Activated T-helper 1 cell treated with anti-CD3 and anti-CD28 coated beads, Interleukin-12 subunit alpha, Interleukin-12 subunit beta, Interleukin-2, Interleukin-4 antibody, amounts not matched to agents 30 ng/mL and 10 ng/mL and 1 ng/mL, durations not matched to agents 14 hours and 24 hours and 36 hours (primary cell): ENCODE data around the gene FASN. TPM values are rescaled to one million over a fixed set of nuclear protein-coding genes. Genes with fewer than 3 reads are reported as not detected.
"Not testable (repeated sequence)": the region's sequence is repeated elsewhere in the genome, so short reads cannot be mapped to it uniquely, and the experiment has no call there.

Source experiments
- DNase-seq: peaks from one replicate; pipeline ENCODE4 v3.0.0; 2021; ENCODE audit warnings: low spot score
- H3K27ac Mint-ChIP-seq: one replicate; pipeline ENCODE4 v1.8.0; 2021; ENCODE audit warnings: mild to moderate bottlenecking, mixed read lengths
- H3K27me3 Mint-ChIP-seq: one replicate; pipeline ENCODE4 v1.8.0; 2022; ENCODE audit warnings: mild to moderate bottlenecking, moderate library complexity, mixed read lengths; ENCODE audit not compliant: insufficient read depth
- H3K36me3 Mint-ChIP-seq: one replicate; pipeline ENCODE4 v1.8.0; 2021; ENCODE audit warnings: low read depth, mixed read lengths
- H3K4me1 Mint-ChIP-seq: one replicate; pipeline ENCODE4 v1.8.0; 2021; ENCODE audit warnings: low read depth, mixed read lengths
- H3K4me3 Mint-ChIP-seq: one replicate; pipeline ENCODE4 v1.8.0; 2021; ENCODE audit warnings: mild to moderate bottlenecking, moderate library complexity, mixed read lengths
- H3K9me3 Mint-ChIP-seq: one replicate; pipeline ENCODE4 v1.8.0; 2021; ENCODE audit warnings: mixed read lengths
- intact Hi-C: fragments of 100-400 bp; cut with micrococcal nuclease; formaldehyde crosslinking; loops from one replicate; pipeline ENCODE4 v1.15.1; 2024
- total RNA-seq: library from RNA; stranded (reverse); gene quantifications from 2 replicates; pipeline ENCODE4 v1.2.3, GENCODE V29; 2022

The FASN gene
- total RNA-seq, 1 donor from 2014 or later = 421 TPM

- Mint-ChIP-seq H3K36me3 (peaks cover 8% of the 10 kb centered on the region), H3K4me1 (peaks cover 14% of the 10 kb centered on the region), H3K9me3 (no peaks in the 10 kb centered on the region), H3K27ac (no peak overlapping the region), H3K4me3 (peak overlapping the region; percentile 20), H3K27me3 (no peaks in the 10 kb centered on the region)
- intact Hi-C loops = no loop called here
- no peak for DNase-seq
Observed at GRCh38 chr17:82047379-82047778, 50.7 kb downstream of the FASN start.

GRCh38 chr17:82046903-82047302 lies 51.1 kb downstream of the FASN start:
- H3K27me3 Mint-ChIP-seq = no peaks in the 10 kb centered on the region

GRCh38 chr17:82045936-82046484 lies 52.0 kb downstream of the FASN start:
- Mint-ChIP-seq H3K27ac (no peak overlapping the region), H3K27me3 (no peaks in the 10 kb centered on the region), H3K9me3 (no peaks in the 10 kb centered on the region), H3K4me1 (peaks cover 14% of the 10 kb centered on the region), H3K36me3 (peaks cover 8% of the 10 kb centered on the region), H3K4me3 (no peak overlapping the region)
- no peak for DNase-seq
- intact Hi-C loops = no loop called here

More at GRCh38 chr17:82046903-82047302, 51.1 kb downstream of the FASN start:
- no peak for DNase-seq
- Mint-ChIP-seq H3K27ac (no peak overlapping the region), H3K4me1 (peaks cover 14% of the 10 kb centered on the region), H3K4me3 (no peak overlapping the region), H3K36me3 (peaks cover 8% of the 10 kb centered on the region), H3K9me3 (no peaks in the 10 kb centered on the region)
- intact Hi-C loops = no loop called here

- peaks cover 14% of the 10 kb centered on the region for H3K4me1 Mint-ChIP-seq
- no peak overlapping the region for H3K4me3 Mint-ChIP-seq
- H3K36me3 Mint-ChIP-seq = peaks cover 5% of the 10 kb centered on the region
- no peaks in the 10 kb centered on the region for H3K9me3 Mint-ChIP-seq
- peaks cover 2% of the 10 kb centered on the region for H3K27me3 Mint-ChIP-seq
- no peak overlapping the region for H3K27ac Mint-ChIP-seq
- intact Hi-C loops = no loop called here
- DNase-seq = no peak
Observed at GRCh38 chr17:82043507-82043906, 54.5 kb downstream of the FASN start.

GRCh38 chr17:82042649-82043048 lies 55.4 kb downstream of the FASN start:
- peaks cover 19% of the 10 kb centered on the region for H3K4me1 Mint-ChIP-seq
- H3K9me3 Mint-ChIP-seq = no peaks in the 10 kb centered on the region
- no peak for DNase-seq
- H3K27ac Mint-ChIP-seq = no peak overlapping the region
- peaks cover 2% of the 10 kb centered on the region for H3K27me3 Mint-ChIP-seq
- H3K36me3 Mint-ChIP-seq = peaks cover 4% of the 10 kb centered on the region
- no peak overlapping the region for H3K4me3 Mint-ChIP-seq
- intact Hi-C loops = no loop called here

GRCh38 chr17:82041144-82041814 lies 56.8 kb downstream of the FASN start:
- no peak overlapping the region for H3K27ac Mint-ChIP-seq
- no peaks in the 10 kb centered on the region for H3K9me3 Mint-ChIP-seq
- DNase-seq = no peak
- peaks cover 14% of the 10 kb centered on the region for H3K4me1 Mint-ChIP-seq
- H3K27me3 Mint-ChIP-seq = peaks cover 2% of the 10 kb centered on the region
- H3K4me3 Mint-ChIP-seq = no peak overlapping the region
- H3K36me3 Mint-ChIP-seq = no peaks in the 10 kb centered on the region
- intact Hi-C loops = no loop called here

- Mint-ChIP-seq H3K4me3 (no peak overlapping the region), H3K4me1 (peaks cover 24% of the 10 kb centered on the region), H3K27me3 (peaks cover 2% of the 10 kb centered on the region), H3K9me3 (no peaks in the 10 kb centered on the region), H3K27ac (no peak overlapping the region), H3K36me3 (peaks cover 10% of the 10 kb centered on the region)
- no peak for DNase-seq
- intact Hi-C loops = loop anchor here (5.0 kb wide), 1 partner anchor 167 kb away; the partner anchor contains the start of gene ARHGDIA
Observed at GRCh38 chr17:82039695-82040299, 58.2 kb downstream of the FASN start.

- H3K27me3 Mint-ChIP-seq, H3K9me3 Mint-ChIP-seq, DNase-seq: not testable (repeated sequence)
- Mint-ChIP-seq H3K4me1 (peaks cover 24% of the 10 kb centered on the region), H3K27ac (peak overlapping the region; percentile 41), H3K36me3 (peaks cover 11% of the 10 kb centered on the region), H3K4me3 (peak overlapping the region; percentile 49)
- intact Hi-C loops = loop anchor here (5.0 kb wide), 1 partner anchor 167 kb away; the partner anchor contains the start of gene ARHGDIA
Observed at GRCh38 chr17:82038796-82039409, 59.1 kb downstream of the FASN start.

- Mint-ChIP-seq H3K27ac (peak overlapping the region; percentile 93), H3K4me1 (peaks cover 24% of the 10 kb centered on the region)
Observed at GRCh38 chr17:82037889-82038195, 60.2 kb downstream of the FASN start.

GRCh38 chr17:82037092-82037888 lies 60.7 kb downstream of the FASN start, which contains the start of gene DCXR:
TSS of gene DCXR (minus strand) at chr17:82037697. CDS start at chr17:82037682, 15 bp downstream.
- intact Hi-C loops = loop anchor here (1.0 to 5.0 kb wide), 5 partner anchors 14 to 381 kb away; partner anchors contain the start of genes ARHGDIA, FASN, GPS1 and HEXD
- Mint-ChIP-seq H3K36me3 (peaks cover 11% of the 10 kb centered on the region), H3K4me1 (peaks cover 24% of the 10 kb centered on the region), H3K4me3 (peak within 1 kb of the TSS; percentile 85), H3K27me3 (peaks cover 2% of the 10 kb centered on the region), H3K9me3 (no peaks in the 10 kb centered on the region), H3K27ac (peak within 1 kb of the TSS; percentile 93)
- DNase-seq = peak; percentile 98

More at GRCh38 chr17:82037889-82038195, 60.2 kb downstream of the FASN start:
- Mint-ChIP-seq H3K27me3 (peaks cover 2% of the 10 kb centered on the region), H3K36me3 (peaks cover 11% of the 10 kb centered on the region), H3K9me3 (no peaks in the 10 kb centered on the region), H3K4me3 (peak overlapping the region; percentile 85)
- no peak for DNase-seq
- intact Hi-C loops = loop anchor here (1.0 to 5.0 kb wide), 5 partner anchors 13 to 380 kb away; partner anchors contain the start of genes ARHGDIA, FASN, GPS1 and HEXD

- peak overlapping the region; percentile 77 for H3K4me3 Mint-ChIP-seq
- intact Hi-C loops = loop anchor here (1.0 to 5.0 kb wide), 5 partner anchors 13 to 382 kb away; partner anchors contain the start of genes ARHGDIA, FASN, GPS1 and HEXD
- H3K27ac Mint-ChIP-seq = peak overlapping the region; percentile 67
- peaks cover 24% of the 10 kb centered on the region for H3K4me1 Mint-ChIP-seq
- H3K9me3 Mint-ChIP-seq = no peaks in the 10 kb centered on the region
- no peak for DNase-seq
- peaks cover 2% of the 10 kb centered on the region for H3K27me3 Mint-ChIP-seq
- H3K36me3 Mint-ChIP-seq = peaks cover 11% of the 10 kb centered on the region
Observed at GRCh38 chr17:82036634-82037091, 61.4 kb downstream of the FASN start.
